Stimulated activated CD4-positive, alpha-beta T cell treated with anti-CD3 and anti-CD28 coated beads, Interleukin-1b, Interleukin-23, amount 100 ng/mL, for 4 hours (primary cell): ENCODE data around the gene ATP2B3.
"Not testable (repeated sequence)": the region's sequence is repeated elsewhere in the genome, so short reads cannot be mapped to it uniquely, and the experiment has no call there.

Source experiments
- DNase-seq, 2 donors: peaks; one replicate each; pipeline ENCODE4 v3.0.0-alpha.2; 2020; ENCODE audit warnings: low read depth in 2 of 2

ATP2B3 gene

DNA sequence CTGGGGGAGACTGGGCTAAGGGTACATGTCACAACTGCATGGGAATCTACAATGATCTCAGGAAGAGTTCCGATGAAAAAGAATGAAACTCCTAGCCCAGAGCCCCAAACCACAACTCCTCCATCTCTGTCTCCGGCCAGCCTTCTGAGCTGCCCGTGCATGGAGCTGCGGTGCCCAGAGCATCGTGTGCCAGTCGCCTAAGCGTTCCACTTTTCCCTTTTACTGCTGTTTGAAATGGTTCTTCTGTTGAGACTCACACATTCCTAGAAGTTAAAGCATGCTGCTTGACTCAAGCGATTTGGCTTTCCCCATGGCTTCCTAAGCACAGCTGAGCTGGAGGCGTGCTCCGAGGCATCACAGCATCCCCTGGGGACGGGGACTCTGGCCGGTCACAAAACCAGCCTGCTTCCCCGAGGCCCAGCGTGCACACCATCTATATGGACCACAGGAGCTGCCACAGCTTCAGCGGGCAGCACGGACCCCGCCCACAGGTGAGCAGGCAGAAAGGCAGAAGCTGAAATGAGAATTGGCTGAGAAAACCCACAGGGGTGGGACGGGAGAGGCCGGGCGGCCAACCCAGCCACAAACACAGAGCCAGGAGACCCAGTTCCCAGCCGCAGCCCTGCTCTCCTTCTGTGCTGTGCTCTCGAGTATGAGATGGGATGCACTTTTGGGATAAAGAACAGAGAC lies 76.5 kb downstream of the ATP2B3 start:
- DNase-seq, result no peak

DNA sequence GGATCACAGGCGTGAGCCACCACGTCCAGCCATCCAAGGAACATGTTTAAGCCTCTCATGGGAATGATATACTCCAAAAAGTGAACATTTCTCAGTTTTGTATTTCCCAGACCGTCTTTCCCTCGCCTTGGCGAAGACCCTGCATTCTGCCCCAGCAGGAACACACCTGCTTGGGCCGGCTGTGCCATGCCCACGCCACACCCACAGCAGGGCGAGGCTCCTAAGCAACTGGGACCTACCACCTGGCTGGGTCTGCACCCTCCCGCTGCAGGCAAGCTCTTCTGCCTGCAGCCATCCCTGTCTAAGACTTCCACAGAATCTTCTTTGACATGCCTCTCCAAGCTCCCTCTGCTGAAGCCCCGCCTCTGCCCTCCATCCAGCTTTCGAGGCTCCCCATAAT lies 77.9 kb downstream of the ATP2B3 start:
- no peak for DNase-seq

DNA sequence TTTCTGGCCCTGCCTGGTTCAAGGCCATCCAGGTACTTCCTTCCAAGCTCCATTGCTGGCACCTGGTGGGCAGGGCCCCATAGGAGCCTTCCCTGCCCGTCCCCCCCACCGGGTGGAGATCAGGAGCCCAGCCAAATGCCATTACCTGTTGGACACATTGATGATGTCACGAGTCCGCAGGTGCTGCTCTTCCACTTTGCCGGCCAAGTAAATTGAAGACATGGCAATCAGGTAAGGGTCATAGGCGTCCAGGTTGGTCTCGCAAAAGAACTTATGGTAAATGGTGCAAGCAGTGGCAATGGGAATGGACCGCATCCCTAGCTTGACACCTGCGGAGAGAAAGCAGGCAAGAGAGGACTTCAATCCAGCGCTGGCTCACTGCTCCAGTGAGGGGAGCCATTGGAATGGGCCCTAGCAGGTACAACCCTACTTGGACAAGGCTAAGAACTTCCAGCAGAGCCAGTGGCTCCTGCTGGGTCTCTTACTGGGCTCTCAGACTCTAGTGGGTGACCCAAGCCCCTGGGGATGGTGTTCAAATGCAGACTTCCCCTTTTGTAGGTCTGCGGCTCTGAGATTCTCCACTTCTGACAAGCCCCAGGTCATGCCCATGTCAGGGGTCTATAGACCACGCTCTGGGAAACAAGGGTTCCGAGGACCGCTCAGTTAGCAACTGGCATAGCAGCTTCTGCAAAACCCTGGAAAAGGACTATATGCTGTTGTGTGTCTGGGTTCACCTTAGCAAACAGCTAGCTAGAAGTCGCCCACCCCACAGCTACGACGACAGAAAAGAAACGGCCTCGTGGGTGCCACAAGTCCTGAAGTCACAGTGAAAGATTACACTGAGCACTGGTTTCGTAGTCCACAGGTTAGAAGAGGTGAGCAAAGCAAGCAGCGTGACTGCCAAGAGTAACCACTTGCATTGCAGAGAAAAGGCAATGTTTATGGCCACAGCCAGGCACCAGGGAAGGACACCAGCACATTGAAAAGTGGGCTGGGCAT lies 78.7 kb downstream of the ATP2B3 start:
- no peak for DNase-seq

DNA sequence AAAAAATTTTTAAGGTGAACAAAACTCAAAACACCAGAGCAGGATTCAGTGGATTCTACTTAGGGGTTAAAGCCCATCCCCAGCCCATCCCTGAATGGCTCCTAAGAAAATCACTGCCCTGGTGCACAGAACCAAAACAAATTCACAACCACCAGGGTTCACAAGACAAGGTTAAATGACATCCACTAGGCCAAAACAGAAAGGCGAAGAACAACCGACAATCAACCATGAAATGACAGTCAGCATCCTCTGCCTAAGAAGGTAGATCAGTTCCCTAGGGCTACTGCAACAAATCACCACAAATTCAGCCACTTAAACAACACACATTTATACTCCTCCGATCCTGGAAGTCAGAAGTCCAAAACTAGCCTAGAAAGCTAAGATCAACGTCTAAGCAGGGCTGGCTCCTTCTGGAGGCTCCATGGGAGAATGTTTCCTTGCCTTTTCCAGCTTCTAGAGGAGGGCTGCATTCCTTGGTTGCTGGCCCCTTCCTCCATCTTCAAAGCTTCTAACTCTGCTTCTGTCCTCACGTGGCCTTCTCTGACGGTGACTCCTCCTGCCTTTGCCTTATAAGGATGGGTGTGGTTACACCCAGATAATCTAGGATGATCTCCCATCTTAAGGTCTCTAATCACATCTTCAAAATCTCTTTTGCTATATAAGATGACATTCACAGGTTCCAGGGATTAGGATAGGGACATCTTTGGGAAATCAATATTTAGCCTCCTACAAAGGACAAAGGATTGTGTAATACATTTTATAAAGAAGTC lies 79.7 kb downstream of the ATP2B3 start:
- no peak for DNase-seq

DNA sequence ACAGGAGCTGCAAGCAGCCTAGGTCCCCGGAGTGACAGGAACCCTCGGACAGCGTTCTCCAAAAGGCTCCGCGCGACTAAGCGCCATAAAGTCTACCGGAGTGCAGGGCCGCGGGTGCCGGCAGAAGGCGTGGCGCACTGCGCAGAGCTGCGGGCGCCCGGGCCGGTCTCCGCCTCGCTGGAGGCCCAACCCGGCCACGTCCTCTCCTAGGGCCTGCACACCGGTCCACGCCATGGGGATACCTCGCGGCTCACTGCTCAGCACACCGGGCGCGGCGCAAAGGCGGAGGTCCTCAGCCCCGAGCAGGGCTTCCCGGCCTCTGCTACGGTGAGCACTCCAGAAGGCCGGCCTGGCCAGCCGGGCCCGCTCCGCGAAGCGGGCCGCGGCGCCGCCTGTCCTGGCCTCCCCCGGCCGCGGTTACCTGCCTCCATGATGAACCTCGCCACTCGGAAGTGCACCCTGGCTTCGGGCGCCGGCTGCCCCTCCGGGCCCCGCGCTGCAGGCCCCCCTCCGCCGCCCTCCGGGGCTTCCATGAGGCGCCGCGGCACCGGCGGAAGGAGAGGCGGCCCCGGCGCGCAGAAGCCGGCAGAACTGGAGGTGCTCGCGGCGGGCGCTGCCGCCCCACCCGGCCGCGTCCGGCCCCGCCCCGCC lies 81.2 kb downstream of the ATP2B3 start, which contains the start of gene CCNQ:
CCNQ (minus strand) TSS at position 599 of the 651 bp plus-strand sequence; CDS start at position 533, 66 bp downstream.
- DNase-seq, result peak in 1 of 2 donors; percentile 14

DNA sequence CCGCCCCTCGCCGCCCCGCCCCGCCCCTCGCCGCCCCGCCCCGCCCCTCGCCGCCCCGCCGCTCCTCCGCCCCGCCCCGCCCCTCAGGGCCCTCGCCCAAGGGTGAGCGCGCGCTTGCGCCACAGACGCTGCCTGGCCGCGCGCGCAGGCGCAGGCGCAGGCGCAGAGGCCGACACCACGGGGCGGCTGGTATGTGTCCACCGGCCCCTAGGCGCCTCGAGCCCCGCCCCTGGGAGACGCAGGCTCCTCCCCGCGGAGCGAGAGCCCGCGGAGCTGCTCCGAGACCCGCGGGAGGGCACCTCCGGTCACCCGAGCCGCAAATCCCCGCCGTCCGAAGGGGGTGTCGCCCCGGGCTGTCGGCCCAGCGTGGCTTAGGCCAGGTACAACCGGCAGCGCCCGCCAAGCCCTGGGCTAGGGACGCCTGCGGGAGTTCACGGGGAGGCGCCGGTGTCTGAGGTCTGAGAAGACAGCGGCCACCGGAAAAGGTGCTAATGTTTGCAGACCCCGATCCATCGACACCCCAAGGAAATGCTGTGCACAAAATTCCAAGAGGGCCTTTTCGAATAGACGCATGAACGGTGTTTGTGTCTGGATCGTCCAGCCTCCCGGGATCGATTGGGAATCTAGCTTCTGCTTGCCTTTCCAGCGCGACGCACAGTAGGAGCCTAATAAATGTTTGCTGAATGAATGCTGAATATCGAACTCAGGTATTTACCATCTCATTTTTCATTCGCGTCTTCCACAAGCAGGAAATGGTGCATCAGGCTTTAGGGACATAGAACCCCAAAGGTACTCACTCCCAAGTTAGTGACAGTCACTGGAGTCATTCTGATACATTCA lies 82.0 kb downstream of the ATP2B3 start:
- DNase-seq, result peak; percentile 79 to 83

DNA sequence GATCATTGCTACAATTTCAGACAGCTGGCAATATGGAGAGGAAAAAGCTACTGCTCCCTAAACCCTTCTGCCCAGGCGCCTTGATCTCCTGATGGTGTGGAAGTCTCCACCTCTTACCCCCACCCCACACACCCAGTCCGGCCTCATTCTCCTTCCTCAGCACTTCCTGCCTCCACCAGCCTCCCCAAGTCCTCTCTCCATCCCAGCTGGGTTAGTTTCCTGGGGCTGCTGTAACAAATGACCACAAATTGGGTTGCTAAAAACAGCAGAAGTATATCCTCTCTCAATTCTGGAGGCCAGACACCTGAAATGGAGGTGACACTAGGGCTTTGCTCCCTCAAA lies 82.6 kb downstream of the ATP2B3 start:
- no peak for DNase-seq

DNA sequence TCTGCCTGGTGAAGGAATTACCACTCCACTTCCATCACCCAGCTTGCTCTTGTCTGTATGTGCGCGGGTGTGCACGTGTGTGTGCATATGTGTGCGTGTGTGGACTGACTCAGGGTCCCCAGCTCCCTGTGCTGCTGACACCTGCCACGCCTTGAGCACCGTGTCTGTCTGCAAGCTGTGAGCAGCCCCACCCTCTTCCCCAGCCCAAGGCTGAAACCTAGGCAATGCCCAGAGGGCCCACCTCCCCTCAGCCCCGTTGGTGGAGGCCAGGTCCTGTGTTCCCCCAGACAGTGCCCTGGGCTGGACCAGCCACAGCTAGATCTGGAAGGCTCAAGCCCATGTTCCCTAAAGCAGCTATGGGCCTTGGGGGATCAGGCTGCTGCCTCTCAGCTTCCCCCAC lies 83.5 kb downstream of the ATP2B3 start:
- no peak for DNase-seq

DNA sequence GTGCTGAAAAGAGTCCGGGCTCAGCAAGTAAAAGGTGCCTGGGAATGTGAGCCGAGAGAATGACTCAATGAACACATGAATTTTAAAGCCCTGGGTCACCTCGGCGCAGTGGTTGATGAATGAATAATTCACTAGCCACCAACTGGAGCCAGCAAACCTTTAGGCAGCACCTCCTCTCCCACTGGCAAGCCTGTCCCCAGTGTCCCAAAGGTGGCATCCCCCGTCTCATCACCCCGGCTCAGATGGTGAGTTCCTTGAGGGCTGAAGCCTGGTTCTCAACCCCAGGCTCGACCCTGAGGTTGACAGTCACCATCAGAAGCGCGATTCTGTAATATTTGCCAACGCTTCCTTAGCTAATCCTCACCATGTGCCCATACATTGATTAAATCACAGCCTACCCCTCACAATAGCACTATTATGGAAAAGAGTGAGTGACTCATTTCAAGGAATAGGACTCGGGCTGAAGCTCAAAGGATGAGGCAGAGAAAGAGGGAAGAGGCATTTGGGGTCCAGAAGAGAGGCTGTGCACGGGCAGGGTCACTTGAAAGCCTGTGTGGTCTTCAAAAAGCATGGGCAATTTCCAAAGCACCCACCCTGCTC lies 84.2 kb downstream of the ATP2B3 start:
- no peak for DNase-seq

DNA sequence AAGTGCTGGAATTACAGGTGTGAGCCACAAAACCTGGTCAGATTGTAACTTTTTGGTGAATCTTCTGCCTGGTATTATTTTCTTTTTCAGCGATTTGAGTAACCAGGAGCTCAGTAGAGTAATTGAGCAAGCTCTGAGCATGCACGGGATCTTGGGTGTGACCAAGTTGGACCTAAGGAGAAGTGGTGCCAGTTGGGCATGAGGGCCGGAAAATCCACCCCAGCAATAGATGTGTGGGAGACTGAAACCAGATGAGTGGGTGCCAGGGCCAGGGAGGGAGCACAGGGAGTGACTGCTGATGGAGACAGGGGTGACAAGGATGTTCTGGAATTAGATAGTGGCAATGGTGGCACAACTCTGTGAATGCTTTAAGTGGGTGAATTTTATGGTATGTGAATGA lies 85.2 kb downstream of the ATP2B3 start:
- no peak for DNase-seq

DNA sequence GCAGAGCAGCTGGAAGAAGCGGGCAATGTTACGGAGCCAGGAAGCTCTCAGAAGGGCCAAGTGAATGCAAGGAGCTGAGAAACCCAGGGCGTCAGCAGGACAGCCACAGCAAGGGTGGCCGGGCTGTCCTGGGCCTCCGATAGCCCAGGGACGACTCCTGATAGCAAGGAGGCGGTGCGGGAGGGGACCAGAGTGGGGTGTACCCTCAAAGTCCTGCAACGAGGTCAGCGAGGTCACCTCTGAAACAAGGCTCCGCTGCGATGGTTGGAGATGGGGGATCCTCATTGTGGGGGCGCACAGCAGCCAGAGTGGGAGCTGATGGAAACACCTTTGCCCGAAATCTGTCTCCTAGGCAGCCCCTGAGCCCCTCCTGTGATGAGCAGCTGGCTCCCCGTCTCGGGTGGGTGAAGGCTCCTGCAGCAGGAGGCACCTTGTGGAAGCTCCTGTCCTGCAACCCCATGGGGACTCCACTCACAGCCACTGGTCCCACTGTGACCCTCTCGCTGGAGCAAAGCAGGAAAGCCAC lies 85.8 kb downstream of the ATP2B3 start:
- no peak for DNase-seq

DNA sequence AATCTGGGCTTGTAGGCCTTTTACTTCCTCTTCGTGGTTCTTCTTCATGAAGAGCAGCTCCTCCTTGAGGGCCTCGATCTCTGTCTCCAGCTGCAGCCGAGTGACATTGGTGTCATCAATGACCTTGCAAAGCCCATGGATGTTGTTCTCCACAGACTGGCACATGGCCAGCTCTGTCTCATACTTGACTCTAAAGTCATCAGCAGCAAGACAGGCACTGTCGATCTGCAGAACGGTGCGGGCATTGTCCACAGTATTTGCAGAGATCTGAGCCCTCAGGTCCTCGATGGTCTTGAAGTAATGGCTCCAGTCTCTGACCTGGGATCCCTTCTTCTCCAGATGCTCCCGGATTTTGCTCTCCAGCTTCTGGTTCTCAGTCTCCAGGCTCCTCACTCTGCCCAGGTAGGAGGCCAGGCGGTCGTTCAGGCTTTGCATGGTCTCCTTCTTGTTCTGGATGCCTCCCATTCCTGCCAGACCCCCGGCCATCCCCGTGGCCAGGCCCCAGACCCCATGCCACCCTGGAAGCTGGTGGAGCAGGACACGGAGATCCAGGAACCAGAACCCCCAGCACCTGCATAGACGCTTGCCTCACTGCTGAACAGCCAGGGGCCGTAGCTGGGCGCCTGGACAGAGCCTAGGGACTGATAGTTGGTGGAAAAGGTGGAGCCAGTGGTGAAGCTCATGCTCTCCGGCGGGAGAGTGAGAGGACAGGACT lies 87.4 kb downstream of the ATP2B3 start:
- DNase-seq, result not testable (repeated sequence)

DNA sequence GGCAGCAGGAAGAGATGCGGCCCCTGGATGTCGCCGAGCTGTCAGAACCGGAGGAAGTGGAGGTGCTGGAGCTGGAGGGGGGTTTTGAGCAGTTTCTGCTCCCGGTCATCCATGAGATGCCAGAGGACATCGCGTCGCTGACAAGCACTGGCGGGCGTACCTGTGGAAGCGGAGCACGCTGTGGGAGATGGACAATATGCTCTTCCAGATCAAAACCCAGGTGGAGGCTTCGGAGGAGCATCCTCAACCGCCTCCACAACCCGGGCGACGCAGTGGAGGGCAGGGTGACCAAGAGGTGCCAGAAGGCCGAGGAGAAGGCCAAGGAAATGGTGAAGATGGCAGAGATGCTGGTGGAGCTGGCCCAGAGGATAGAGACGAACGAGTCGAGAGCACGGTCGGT lies 89.1 kb downstream of the ATP2B3 start:
- DNase-seq, result no peak

DNA sequence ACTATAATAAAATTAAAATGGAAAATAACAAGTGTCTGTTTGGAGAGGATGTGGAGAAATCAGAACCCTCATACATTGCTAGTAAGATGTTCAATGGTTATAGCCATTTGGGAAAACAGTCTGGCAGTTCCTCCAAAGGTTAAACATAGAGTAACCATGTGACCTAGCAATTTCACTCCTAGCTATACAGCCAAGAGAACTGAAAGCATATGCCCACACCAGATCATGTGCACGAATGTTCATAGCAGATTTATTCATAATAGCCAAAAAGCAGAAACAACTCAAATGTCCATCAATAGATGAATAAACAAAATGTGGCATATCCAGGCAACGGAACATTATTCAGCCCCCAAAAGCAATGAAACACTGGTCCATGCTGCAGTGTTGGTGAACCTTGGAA lies 90.9 kb downstream of the ATP2B3 start:
- DNase-seq, result no peak

DNA sequence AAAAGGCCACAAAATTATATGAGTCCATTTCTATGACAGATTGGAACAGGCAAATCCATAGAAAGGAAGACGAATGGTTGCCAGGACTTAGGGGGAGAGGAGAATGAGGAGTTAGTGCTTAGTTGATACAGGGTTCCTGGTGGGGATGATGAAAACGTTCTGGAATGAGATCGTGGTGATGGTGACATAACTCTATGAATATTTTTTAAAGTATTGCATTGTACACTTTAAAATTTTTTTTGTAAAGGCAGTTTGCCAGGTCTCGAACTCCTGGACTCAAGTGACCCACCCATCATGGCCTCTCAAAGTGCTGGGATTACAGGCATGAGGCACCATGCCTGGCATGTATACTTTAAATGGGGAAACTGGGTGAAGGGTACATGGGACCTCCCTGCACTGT lies 91.4 kb downstream of the ATP2B3 start:
- no peak for DNase-seq

DNA sequence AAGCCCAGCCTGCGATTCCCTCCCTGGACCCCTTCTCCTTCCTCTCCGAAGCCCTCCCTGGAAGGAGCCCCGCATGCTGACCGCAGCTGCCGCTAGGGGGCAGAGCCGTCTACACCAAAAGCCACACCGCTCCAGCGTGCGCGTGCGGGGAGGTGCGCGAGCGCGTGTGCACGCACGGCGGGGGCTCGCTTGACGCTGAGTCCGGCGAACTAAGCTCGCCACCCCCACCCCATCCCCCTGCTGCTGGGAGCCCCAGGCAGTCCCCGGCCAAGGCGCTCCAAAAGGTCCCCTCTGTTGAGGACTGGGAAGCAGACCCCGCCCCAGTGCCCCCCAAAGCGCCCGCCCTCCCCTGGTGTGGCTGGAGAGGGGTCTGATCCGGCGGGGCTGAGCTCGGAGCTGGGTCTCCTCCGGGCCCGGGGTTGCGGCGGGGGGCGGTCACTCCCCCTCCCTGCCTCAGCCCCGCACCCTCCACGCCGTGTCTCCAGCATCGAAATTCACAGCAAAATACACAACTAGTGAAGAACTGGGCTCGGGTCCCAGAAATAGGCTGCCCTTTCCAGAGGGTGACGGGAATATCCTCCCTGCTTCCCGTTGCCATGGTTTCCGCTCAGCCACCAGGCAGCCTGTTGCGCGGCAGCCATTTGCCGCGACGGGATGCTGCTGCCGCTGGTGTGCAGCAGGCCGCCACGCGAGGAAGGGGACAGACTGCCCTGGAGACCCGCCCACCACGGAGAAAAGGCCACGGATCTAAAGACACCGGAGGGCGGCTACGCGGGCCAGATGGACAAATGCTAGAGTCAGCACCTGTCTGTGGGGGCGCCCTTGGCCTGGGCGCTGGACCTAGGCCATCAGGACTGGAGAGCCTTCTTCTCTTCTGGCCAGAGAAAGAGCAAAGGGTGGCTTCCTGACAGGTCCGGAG lies 92.7 kb downstream of the ATP2B3 start:
- DNase-seq, result peak; percentile 75 to 77

DNA sequence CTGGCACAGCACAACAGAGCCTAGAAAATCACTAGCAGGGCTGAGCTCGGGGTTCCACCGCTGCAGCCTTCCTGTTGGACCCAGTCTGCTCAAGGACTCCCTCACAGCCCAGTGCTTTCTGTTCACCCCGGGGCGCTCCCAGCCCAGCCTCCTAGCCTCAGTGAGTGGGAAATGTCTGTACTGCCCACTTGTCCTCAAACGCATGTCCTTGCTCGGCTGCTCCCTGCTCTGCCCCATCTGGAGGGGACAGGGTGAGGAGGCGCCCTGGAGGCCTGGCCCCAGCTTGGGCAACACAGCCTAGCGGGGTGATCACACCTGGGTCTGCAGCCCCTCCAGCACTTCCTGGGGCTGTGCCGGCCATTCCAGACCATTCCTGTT lies 93.4 kb downstream of the ATP2B3 start:
- DNase-seq, result no peak
